DOHH2 (cell line): ENCODE data around the gene UBE2D2.
A peak's percentile ranks its signal among the peaks of the same experiment; 100 is the strongest.

ENCODE experiments used
- H3F3A ChIP-seq: fragments of 200-600 bp; sonication (generic), shearing (Covaris generic); 2 replicates; pipeline ENCODE4 v1.6.0; 2016; ENCODE audit warnings: antibody characterized with exemption, mild to moderate bottlenecking; ENCODE audit not compliant: control insufficient read depth, insufficient read depth
- H3K27ac ChIP-seq: fragments of 200-600 bp; sonication (generic); 2 replicates; pipeline ENCODE4 v1.5.1; 2014; ENCODE audit warnings: low read depth, mild to moderate bottlenecking, low read length, moderate library complexity
- H3K27me3 ChIP-seq: fragments of 200-600 bp; sonication (generic); 2 replicates; pipeline ENCODE4 v1.6.1; 2014; ENCODE audit warnings: mild to moderate bottlenecking, low read length, mixed read lengths; ENCODE audit not compliant: control insufficient read depth
- H3K36me3 ChIP-seq: fragments of 200-600 bp; sonication (generic); 2 replicates; pipeline ENCODE4 v1.6.1; 2014; ENCODE audit warnings: mild to moderate bottlenecking, low read length, moderate library complexity, mixed read lengths; ENCODE audit not compliant: control insufficient read depth
- H3K4me1 ChIP-seq: fragments of 200-600 bp; sonication (generic); 2 replicates; pipeline ENCODE4 v1.6.1; 2014; ENCODE audit warnings: mild to moderate bottlenecking, low read length, mixed read lengths; ENCODE audit not compliant: control insufficient read depth
- H3K4me2 ChIP-seq: fragments of 200-600 bp; sonication (generic); 2 replicates; pipeline ENCODE4 v1.6.0; 2014; ENCODE audit warnings: mild to moderate bottlenecking, low read length, moderate library complexity
- H3K4me3 ChIP-seq: fragments of 200-600 bp; sonication (generic); 2 replicates; pipeline ENCODE4 v1.5.1; 2014; ENCODE audit warnings: mild to moderate bottlenecking, low read length, mixed read lengths
- H3K79me2 ChIP-seq: fragments of 200-600 bp; sonication (generic); 2 replicates; pipeline ENCODE4 v1.6.1; 2014; ENCODE audit warnings: mild to moderate bottlenecking, low read length, mixed read lengths; ENCODE audit not compliant: control insufficient read depth
- H3K9me2 ChIP-seq: fragments of 200-600 bp; sonication (generic); replicated peaks from 2 replicates; pipeline ENCODE4 v1.6.1; 2014; ENCODE audit warnings: mild to moderate bottlenecking, low read length, mixed read lengths; ENCODE audit not compliant: control insufficient read depth
- H3K9me3 ChIP-seq: fragments of 200-600 bp; sonication (generic); 2 replicates; pipeline ENCODE4 v1.6.1; 2014; ENCODE audit warnings: antibody characterized with exemption, low read length, mixed read lengths; ENCODE audit not compliant: control insufficient read depth, insufficient read depth
- H4K20me1 ChIP-seq: fragments of 200-600 bp; sonication (generic); 2 replicates; pipeline ENCODE4 v1.6.0; 2014; ENCODE audit warnings: low read depth, mild to moderate bottlenecking, antibody characterized with exemption, low read length, moderate library complexity; ENCODE audit not compliant: control insufficient read depth, insufficient read depth
- CTCF ChIP-seq: fragments of 200-600 bp; sonication (generic); IDR thresholded peaks from one replicate; pipeline ENCODE4 v1.5.1; 2014; ENCODE audit warnings: antibody characterized with exemption, mild to moderate bottlenecking, low read depth, low read length; ENCODE audit not compliant: poor library complexity, severe bottlenecking
- EZH2phosphoT487 ChIP-seq: fragments of 200-600 bp; sonication (generic); IDR thresholded peaks from 2 replicates; pipeline ENCODE4 v1.6.1; 2017; ENCODE audit warnings: borderline replicate concordance, mild to moderate bottlenecking, antibody characterized with exemption, low read length, moderate library complexity, mixed read lengths

The UBE2D2 gene

DNA sequence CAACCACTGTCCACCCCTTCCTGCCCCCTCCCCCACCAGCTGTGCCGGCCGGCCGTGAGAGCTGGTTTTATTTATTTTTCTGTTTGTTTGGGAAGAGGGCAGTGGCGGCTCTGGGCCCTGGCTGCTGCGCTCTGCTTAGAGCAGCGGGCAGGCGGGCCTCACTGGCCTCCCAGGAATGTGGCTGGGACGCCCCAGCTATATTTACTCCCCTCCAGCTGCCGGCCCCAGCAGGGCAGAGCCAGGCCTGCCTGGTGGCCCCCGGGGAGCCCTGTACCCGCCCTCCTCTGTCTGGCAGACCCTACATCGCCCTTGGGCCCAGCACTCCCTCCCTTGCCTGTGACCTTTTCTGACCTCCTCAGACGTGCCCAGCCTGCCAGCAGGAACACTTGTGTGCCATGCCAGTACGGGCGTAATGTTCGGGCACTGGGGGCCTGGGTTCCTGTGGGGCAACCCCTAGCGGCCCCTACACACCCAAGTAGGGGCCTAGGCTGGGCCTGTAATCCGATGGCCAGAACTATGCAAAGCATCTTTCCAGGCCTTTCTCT is 94.7 kb downstream of the UBE2D2 start:
- Histone ChIP-seq H3K27ac (no peak overlapping the region), H3K9me2 (no peaks in the 10 kb centered on the region), H3K27me3 (no peaks in the 10 kb centered on the region), H3F3A (peaks cover 13% of the 10 kb centered on the region), H3K4me2 (no peak overlapping the region), H3K4me1 (peaks cover 82% of the 10 kb centered on the region), H4K20me1 (peaks cover 42% of the 10 kb centered on the region), H3K4me3 (no peak overlapping the region), H3K9me3 (no peaks in the 10 kb centered on the region), H3K36me3 (peaks cover 6% of the 10 kb centered on the region; the same call in 1 of the 2 replicates), H3K79me2 (peaks cover 96% of the 10 kb centered on the region)
- TF ChIP-seq CTCF (no peak), EZH2phosphoT487 (no peak)

- H3K27me3 ChIP-seq, result no peaks in the 10 kb centered on the region
- peaks cover 30% of the 10 kb centered on the region for H4K20me1 ChIP-seq
- H3K4me3 ChIP-seq, result no peak overlapping the region
- peaks cover 3% of the 10 kb centered on the region for H3F3A ChIP-seq
- peaks cover 82% of the 10 kb centered on the region for H3K4me1 ChIP-seq
- H3K9me3 ChIP-seq, result no peaks in the 10 kb centered on the region
- H3K79me2 ChIP-seq, result peaks cover 98% of the 10 kb centered on the region
- TF ChIP-seq CTCF (no peak), EZH2phosphoT487 (no peak)
- no peak overlapping the region for H3K27ac ChIP-seq
- no peaks in the 10 kb centered on the region for H3K9me2 ChIP-seq
- no peak overlapping the region for H3K4me2 ChIP-seq
- H3K36me3 ChIP-seq, result peaks cover 10% of the 10 kb centered on the region; the same call in 1 of the 2 replicates
These were observed 96.5 kb downstream of the UBE2D2 start for GRCh38 chr5:139657363-139658321.

GRCh38 chr5:139658501-139658927 is 97.4 kb downstream of the UBE2D2 start:
- Histone ChIP-seq H3K27me3 (no peaks in the 10 kb centered on the region), H3K79me2 (peaks cover 98% of the 10 kb centered on the region), H3K27ac (no peak overlapping the region), H3K9me2 (no peaks in the 10 kb centered on the region), H3F3A (no peaks in the 10 kb centered on the region), H3K4me1 (peaks cover 82% of the 10 kb centered on the region), H3K4me2 (peak overlapping the region; percentile 26; the same call in 1 of the 2 replicates), H3K9me3 (no peaks in the 10 kb centered on the region), H3K4me3 (no peak overlapping the region), H4K20me1 (peaks cover 24% of the 10 kb centered on the region), H3K36me3 (peaks cover 10% of the 10 kb centered on the region; the same call in 1 of the 2 replicates)
- TF ChIP-seq CTCF (no peak), EZH2phosphoT487 (no peak)
